HG02571 (cell line): Measurements from ENCODE around the gene SBF2.
"Not testable (repeated sequence)": the region's sequence is repeated elsewhere in the genome, so short reads cannot be mapped to it uniquely, and the experiment has no call there.

Experiments
- ATAC-seq: cut with Tn5 transposase; IDR thresholded peaks from one replicate; pipeline ENCODE4 v1.9.1; 2021; ENCODE audit warnings: mild to moderate bottlenecking, moderate library complexity; ENCODE audit not compliant: unreplicated experiment

Gene SBF2

GRCh38 chr11:10268746-10269488, 25.1 kb downstream of the SBF2 start:
- ATAC-seq: no peak

GRCh38 chr11:10267821-10268220, 26.2 kb downstream of the SBF2 start:
- ATAC-seq: no peak

DNA sequence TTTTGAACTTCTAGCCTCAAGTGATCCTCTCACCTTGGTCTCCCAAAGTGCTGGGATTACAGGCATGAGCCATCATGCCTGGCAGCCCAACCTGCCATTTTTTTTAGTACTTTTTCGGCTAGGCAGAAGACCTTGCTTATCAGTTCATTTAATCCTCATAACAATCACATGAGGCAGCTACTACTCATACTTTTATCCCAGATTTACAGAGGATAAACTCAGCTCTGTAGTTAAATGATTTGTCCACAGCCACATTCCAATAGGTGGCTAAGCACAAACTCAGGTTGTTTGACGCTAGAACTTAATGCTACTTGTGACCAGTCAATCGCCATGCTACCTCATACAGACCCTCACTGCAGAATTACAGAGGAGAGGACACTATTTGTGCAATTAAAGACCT, 28.1 kb downstream of the SBF2 start:
- ATAC-seq: no peak

- ATAC-seq: not testable (repeated sequence)
These were observed 29.3 kb downstream of the SBF2 start for GRCh38 chr11:10264716-10265115.

- no peak for ATAC-seq
These were observed 30.1 kb downstream of the SBF2 start for GRCh38 chr11:10263929-10264328.

DNA sequence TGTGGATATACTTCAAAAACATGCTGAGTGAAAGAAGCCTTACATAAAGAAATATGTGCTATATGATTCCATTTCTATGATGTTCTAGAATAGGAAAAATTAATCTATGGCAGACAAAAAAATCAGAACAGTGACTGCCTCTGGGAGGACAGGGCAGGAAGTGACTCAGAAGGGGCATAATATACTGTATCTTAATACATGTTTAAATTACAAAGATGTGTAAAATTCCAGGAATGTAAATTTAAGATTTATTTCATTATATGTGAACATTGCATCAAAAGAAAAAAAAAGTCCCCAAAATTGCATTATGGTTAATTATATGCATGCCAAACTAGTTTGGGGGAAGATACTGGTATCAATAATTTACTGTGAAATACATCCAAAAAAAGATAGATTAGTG, 32.2 kb downstream of the SBF2 start:
- ATAC-seq: no peak

GRCh38 chr11:10257478-10257877, 36.5 kb downstream of the SBF2 start:
- no peak for ATAC-seq

DNA sequence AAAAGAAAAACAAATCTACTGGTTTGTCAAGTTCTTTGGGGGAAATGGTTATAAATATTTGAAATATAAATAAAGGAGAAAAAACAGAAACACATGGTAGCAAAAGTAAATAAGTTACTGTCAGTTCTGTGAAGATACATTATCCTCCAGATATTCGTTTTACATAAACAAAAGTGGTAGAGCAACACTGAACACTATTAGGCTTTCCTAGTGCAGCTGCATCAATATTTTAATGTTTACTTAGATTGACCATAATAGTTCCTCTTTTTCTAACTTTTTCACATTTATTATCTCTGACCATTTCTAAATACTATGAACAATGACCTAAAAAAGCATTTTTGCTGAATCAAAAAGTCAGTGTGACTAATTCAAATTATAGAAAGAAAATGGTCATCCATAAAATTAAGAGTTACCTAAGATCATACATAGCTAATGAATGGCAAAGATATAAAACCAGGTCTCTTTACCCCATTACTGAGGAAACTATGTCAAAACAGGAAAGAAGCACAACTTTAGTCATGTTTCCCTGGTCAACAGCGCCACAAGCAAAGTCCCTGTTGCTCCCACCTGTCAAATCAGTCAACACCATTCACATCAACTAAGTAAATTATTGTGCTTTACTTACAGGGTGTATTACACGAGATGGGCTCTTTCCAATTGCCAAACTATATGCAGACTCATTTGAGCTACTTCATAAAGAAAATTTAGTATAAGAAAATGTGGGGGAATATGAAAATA, 38.5 kb downstream of the SBF2 start:
- no peak for ATAC-seq

GRCh38 chr11:10249448-10250131, 44.4 kb downstream of the SBF2 start:
- ATAC-seq: not testable (repeated sequence)

DNA sequence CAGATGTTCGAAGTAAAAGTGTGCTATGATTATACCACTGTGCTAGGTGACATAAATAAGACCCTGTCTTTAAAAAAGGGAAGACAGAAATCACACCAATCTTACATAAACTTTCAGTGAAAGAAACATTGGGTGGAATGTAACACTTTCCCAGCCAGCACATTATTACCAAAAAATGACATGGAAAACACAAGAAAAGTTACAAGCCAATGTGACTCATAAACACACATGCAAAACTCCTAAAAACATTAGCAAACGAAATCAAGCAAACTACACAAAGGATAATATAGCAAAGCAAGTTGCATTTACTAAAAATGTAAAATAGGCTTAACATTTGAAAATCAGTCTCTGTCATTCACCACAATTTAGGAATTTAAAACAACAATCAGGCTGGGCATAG, 47.0 kb downstream of the SBF2 start:
- ATAC-seq: no peak

DNA sequence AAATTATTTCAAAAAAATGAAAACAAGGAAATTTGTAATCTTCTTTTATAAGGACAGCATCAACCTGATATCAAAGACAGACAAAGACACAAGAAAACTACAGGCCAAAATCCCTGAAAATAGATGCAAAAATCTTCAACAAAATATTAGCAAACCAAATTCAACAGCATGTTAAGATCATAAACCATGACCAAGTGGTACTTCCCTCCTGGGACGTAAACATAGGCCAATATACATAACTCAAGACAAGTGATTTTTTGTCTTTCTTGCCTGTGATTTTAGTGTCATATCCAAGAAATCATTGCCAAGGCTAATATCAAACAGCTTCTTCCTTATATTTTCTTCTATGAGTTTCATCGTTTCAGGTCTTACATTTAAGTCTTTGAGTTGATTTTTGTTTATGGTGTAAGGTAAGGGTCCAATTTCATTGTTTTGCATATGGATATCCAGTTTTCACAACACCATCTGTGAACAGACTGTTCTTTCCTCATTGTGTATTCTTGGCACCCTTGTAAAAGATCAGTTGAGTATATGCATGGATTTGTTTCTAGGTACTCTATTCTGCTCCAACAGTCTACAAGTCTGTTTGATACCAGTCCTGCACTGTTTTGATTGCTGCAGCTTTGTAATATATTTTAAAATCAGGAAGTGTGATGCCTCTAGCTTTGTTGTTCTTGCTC, 50.0 kb downstream of the SBF2 start:
- ATAC-seq: no peak

DNA sequence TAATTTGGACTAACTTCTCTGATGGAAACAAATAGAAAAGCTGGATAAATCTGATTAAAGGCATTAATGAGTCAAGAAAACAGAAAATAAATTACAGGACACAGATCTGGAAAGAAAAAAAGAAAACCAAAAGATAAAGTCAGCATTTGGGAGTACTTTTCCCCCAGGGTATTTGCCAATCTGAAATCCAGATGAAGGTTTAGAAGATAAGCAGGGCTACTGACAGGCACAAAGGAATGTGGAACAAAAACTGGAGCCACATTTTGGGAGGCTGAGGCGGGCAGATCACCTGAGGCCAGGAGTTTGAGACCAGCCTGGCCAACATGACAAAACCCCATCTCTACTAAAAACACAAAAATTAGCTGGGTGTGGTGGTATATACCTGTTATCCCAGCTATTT, 57.2 kb downstream of the SBF2 start:
- ATAC-seq: no peak

- no peak for ATAC-seq
These were observed 60.4 kb downstream of the SBF2 start for GRCh38 chr11:10233581-10233980.

DNA sequence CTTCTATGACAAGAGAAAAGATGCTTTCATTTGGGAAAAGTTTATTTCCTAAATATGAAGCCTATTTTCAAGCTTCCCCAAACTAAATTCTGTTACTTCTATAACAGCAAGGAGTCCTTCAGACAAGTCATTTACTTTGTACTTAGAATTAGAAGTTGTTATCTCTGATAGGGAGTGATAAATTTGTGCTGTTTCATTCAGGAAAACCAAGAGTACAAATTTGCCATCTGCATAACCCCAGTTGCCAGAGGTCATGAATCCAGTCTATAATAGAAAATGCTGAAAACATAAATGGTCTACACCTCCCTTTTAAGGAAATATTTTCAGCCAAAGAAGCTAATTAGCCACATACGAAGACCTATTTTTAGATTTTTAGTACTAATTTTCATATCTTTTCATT, 61.3 kb downstream of the SBF2 start:
- no peak for ATAC-seq

GRCh38 chr11:10231803-10232202, 62.2 kb downstream of the SBF2 start:
- not testable (repeated sequence) for ATAC-seq

GRCh38 chr11:10225553-10225952, 68.5 kb downstream of the SBF2 start:
- no peak for ATAC-seq

DNA sequence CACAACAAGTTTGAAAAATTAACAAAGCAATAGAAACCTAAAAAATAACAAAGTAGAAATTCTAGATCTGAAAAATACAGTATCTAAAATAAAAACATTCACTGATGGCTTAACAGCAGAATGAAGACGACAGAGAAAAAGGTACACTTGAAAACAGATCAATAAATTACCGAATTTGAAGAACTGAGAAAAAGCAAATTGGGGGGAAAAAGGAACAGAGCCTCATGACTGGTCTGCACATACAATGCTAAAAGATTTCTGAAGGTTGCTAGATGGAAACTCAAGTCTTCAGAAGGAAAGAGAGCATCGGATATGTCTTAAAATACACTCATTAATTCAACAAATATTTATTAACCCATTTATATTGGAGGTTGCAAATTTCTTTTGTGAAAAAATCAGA, 71.6 kb downstream of the SBF2 start:
- ATAC-seq: no peak

- ATAC-seq: no peak
These were observed 72.7 kb downstream of the SBF2 start for GRCh38 chr11:10221342-10221741.

- no peak for ATAC-seq
These were observed 82.5 kb downstream of the SBF2 start for GRCh38 chr11:10211470-10211869.

DNA sequence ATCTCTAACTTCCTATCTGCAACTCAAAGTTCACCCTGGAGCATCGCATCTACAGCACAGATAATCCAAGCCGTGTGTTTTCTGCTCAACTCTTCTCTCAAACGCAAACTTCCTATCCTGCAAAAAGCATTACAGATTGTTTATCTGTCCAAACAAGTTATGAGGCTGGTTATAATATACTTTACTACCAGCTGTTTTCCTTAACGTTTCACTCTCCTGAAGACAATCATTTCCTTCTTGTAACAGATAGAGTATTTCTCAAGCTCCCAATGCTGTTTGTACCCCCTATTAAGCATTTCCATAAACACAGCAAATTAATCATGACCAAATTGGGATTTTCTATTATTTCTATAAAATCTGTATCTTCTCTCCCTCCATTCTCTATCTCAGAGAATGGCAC, 84.7 kb downstream of the SBF2 start:
- no peak for ATAC-seq

DNA sequence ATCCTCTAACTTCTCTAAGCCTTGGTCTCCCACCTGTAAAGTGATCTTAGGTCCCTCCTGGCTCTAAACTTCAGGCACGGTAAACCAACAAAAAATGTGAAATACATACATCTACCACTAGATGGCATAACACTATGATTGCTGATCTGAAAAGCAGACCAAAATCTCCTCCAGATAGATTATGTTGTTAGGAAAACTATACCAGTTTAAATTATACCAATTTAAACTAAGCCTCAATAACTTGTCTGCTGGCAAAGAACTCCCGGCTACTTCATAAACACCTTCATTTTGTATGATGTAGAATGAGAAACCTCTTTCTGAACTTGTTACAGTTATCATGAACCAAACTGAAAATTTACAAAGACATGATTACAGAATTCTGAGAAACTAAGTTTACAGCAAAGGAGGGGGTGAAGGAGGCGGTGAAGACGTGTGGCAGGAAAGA, 85.9 kb downstream of the SBF2 start:
- ATAC-seq: no peak
